ENCODE data around the gene HMCN2.

Gene HMCN2

DNA sequence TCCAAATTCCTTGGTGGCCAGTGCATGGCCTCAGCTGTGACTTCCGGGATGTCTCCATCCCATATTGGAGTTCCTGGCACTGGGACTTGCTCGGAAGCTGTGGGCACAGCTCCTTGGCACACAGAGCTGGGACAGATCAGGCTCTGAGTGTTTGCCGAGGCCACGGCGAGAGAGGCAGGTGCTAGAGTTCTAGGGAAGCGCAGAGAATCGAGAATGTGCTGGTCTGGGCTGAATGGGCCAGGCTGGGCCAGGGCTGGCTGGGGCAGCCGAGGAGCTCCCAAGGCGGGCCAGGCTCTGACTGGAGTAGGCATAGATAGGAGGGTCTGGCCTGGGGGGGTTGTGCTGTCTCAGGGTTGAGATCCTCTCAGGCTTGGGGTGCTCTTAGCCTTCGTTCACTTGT is 45.4 kb downstream of the HMCN2 start:
- DNase-seq, result no peak

- DNase-seq, result no peak
These were observed 46.0 kb downstream of the HMCN2 start for GRCh38 chr9:130311408-130312140.

GRCh38 chr9:130313103-130313858 is 47.7 kb downstream of the HMCN2 start:
- no peak for DNase-seq

DNA sequence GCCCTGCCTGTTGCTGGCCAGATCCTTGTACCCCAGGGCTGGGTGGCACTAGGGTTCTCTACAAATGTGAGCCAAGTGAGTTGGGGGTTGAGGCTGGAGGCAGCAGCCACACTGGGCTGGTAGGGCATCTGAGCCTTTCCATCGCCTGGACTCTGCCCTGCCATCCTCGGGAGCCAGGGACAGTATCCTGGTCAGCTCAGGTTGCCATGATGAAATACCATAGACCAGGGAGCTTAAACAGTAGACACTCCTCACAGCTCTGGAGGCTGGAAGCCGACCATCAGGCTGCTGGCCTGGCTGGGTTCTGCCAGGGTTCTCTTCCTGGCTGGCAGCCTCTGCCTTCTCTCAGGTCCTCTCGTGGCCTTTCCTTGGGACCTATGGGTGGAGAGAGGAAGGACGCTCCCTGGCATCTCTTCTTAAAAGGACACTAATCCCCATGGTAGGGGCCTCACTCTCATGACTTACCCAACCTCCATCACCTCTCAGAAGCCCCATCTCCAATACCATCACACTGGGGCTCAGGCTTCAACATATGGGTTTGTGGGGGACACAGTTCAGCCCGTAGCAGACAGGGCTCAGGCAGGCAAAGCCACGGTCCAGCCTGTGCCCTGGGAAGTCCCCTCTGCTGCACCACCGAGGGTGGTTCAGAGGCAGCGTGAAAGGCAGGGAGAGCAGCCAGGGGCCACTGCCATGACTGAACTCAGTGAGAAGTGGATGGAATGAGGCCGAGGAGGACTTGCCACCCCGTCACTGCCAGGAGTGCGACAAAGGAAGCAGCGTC is 50.1 kb downstream of the HMCN2 start:
- DNase-seq, result no peak

DNA sequence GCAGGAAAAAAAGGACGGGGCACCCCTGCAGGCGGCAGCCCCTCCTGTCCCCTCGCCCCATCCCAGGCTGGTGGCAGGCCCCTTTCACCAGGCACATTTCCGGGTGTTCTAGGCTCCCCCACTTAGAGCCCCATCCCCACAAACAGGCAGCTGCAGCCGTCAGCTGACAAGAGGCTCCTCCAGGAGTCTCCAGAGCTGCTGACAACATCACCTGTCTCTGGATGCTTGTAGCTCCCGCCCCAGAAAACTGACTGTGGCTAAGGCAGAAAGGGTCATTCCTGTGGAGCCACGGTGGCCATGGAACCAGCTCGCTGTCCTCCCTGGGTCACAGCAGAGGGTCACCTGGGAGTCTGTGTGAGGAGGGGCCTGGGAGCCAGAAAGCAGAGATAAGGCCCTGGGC is 50.9 kb downstream of the HMCN2 start:
- DNase-seq, result no peak

- DNase-seq, result no peak
These were observed 53.7 kb downstream of the HMCN2 start for GRCh38 chr9:130319300-130319699.

DNA sequence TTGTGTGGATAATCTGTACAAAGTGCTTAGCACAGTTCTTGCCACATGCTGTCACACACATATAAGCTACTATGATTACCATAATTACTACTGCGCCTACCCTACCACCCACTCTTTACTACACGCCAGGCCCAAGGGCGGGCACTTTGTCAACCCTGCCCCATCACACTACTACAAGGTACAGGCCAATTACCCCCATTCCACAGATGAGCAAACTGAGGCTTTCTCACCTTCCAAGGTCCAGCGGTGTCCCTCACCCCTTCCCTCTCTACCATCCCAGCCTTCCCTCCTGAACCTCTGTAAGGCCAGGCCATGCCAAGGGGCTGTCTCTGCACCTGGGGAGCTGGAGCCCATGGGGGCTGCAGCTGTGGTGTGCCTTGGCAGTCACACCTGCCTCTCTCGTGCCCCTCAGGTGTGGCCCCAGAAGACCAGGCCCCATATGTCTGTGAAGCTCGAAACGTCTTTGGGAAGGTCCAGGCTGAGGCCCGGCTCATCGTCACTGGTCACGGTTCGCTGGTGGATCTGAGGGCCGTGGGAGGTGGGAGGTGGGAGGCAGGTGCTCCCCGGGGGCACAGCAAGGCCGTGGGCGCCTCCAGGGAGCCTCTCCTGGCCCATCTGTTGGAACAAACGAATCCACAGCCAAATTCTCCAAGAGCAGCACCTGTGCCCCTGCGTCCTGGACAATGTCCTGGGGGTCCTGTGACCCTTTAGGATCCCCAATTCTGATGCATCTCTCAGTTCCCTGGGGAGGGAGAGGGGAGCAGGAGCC is 54.6 kb downstream of the HMCN2 start:
- DNase-seq, result no peak

DNA sequence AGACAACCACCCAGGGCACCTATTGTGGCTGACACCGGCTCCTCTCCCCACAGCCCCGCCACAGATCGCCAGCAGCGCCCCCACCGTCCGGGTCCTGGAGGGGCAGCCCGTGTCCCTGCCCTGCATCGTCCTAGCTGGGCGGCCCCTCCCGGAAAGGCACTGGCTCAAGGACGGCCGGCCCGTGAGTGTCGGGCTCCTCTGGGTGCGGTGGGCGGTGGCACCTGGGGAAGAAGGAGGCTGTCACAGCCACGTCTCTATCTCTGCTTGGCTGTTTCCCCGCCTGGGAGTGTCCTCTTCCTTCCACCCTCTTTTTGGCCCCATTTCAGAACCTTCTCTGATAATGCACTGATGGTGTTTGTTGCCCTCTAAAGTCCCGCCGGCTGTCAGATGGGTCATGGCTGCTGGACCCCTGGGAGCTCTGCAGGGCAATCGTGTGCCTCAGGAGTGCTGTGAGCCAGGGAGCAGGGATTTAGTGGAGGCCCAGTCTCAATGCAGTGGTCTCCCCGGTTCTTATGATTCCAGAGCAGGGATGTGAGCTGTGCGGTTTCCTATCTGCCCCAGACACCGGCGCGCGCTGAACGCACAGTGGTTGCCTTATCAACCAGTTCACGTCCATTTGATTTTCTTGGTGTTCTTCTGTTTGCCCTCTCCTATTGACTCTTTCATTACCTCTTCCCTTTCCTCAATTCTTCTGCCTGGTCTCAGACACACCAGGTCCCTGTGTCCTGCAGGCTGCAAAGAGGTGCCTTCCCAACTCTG is 55.3 kb downstream of the HMCN2 start:
- no peak for DNase-seq

- no peak for DNase-seq
These were observed 56.0 kb downstream of the HMCN2 start for GRCh38 chr9:130321539-130321938.

- no peak for DNase-seq
These were observed 57.6 kb downstream of the HMCN2 start for GRCh38 chr9:130323051-130323745.

DNA sequence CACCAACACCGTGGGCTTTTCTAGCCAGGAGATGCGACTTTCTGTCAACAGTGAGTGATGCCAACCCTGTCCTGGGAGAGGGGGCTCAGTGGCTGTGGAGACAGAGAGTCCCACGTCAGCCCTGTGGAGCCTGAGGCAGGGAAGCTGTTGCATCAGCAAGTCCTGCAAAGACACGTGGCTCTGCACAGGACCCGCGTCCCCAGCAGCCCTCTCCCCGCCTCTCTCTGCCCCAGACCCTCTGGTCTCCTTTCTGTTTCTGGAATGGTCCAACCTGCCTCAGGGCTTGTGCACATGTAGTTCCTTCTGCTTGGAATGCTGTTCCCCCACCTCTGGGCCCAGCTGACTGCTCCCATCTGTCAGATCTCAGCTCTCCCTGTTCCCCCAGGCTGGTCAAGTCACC is 60.4 kb downstream of the HMCN2 start:
- no peak for DNase-seq

- DNase-seq, result peak in 1 of 3 donors; percentile 29
These were observed 61.7 kb downstream of the HMCN2 start for GRCh38 chr9:130327070-130327780.

- DNase-seq, result no peak
These were observed 62.3 kb downstream of the HMCN2 start for GRCh38 chr9:130327781-130328348.

DNA sequence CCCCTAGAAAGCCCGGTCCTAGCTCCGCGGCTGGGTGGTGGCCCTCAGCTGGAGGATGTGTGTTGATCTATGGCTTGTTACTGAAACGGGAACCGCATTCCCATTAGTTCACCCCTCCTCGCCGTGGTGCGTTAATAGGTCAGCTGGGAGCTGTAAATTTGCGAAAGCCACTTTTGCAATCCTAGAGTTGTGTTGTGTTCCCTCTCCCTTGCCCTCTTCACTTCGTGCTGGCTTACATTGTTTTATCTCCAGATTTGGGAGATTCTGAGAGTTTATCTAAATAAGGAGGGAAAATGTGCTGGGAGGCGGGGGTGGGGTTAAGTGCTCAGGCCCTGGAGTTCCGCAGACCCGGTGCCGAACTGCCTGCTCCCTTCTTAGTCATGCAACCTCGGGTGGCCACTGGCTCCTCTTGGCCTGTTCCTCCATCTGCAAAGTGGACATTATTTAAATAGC is 62.8 kb downstream of the HMCN2 start:
- DNase-seq, result peak in 2 of 3 donors; percentile 26 to 37

GRCh38 chr9:130329061-130329460 is 63.5 kb downstream of the HMCN2 start:
- DNase-seq, result no peak

DNA sequence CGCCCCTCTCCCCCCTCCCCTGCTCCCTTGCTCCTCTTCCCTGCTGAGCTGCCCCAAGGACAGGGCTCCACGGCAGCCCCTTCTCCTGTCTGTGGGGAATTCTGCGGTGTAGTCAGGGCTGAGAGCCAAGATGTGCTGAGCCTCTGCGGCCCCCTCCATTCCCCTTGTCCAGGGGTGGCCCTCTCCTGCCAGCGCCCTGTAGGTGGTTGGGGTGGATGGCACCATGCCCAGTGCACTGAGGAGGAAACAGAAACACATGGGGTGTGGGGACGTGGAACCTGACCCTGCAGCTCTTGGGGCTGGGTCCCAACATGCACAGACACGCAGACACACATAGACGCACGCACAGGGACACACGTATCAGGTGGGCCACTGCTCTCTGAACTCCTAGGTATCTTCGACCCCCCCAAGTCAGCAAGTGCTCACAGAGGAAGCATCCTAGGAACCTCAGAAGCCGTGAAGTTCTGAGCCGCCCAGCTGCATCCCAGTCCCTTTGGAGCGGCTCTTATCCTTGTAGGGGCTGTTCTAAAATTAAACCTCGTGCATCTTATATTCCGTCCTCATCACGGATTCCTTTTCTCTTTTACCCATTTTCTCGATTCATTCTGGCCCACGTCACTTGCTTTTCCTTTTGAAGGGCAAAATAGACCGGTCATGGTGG is 64.8 kb downstream of the HMCN2 start:
- no peak for DNase-seq

DNA sequence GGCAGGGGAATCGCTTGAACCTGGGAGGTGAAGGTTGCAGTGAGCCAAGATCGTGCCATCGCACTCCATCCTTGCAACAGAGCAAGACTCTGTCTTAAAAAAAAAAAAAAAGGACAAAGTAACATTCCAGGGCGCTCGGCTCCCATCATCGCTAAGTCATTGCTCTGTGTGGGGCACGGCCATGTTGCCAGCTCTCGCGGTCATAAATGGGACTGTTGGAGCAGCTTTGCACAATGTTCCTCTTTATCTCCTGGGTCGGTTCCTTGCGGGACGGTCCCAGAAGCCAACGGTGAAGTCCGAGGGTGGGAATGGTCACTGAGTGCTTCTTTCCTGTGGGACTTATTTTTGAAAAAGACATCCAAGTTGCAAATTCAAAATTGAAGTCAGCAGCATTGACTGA is 65.5 kb downstream of the HMCN2 start:
- DNase-seq, result no peak

- DNase-seq, result no peak
These were observed 66.0 kb downstream of the HMCN2 start for GRCh38 chr9:130331573-130331972.

- no peak for DNase-seq
These were observed 66.9 kb downstream of the HMCN2 start for GRCh38 chr9:130332384-130332926.
